Caco-2 (cell line): ENCODE data around the gene REX1BD. TPM values are rescaled to one million over a fixed set of nuclear protein-coding genes. Genes with fewer than 3 reads are reported as not detected.

ENCODE experiments used
- BruUV-seq: library from RNA; stranded (reverse); fragments of 400-500 nt; replicated peaks from 2 replicates; lab custom pipeline; 2021; lab: Mats Ljungman, UMichigan
- CTCF ChIA-PET: fragments of 300-600 bp; sonication (Branson Sonifier 250); formaldehyde crosslinking; loops from one replicate; lab custom pipeline; 2022; ENCODE audit warnings: antibody characterized with exemption; lab: Charles Lee
- POLR2A ChIA-PET: fragments of 300-600 bp; sonication (Branson Sonifier 250); formaldehyde crosslinking; loops from one replicate; lab custom pipeline; 2022; ENCODE audit warnings: antibody characterized with exemption; lab: Charles Lee
- DNase-seq, 2 experiments: peaks; one replicate each; pipeline versions ENCODE4 v3.0.0 to v3.0.0-alpha.2; 2020 to 2022
- H3K27me3 ChIP-seq: replicated peaks from 2 replicates; pipeline ENCODE4 v1.6.0; 2011; ENCODE audit warnings: low read length; ENCODE audit not compliant: control insufficient read depth, insufficient read depth
- H3K36me3 ChIP-seq: 2 replicates; pipeline ENCODE4 v1.5.1; 2011; ENCODE audit warnings: low read length; ENCODE audit not compliant: control insufficient read depth, insufficient read depth
- H3K4me1 ChIP-seq: fragments of 250-450 bp; sonication (Bioruptor Pico); 2 replicates; pipeline ENCODE4 v1.5.1; 2020; ENCODE audit warnings: mild to moderate bottlenecking
- H3K4me3 ChIP-seq: 2 replicates; pipeline ENCODE4 v1.5.1; 2011; ENCODE audit warnings: low read depth, mild to moderate bottlenecking, control low read depth, low read length
- H3K9me3 ChIP-seq: fragments of 250-450 bp; sonication (Bioruptor Pico); 2 replicates; pipeline ENCODE4 v1.5.1; 2020; ENCODE audit warnings: mild to moderate bottlenecking, moderate library complexity
- H3K27ac Mint-ChIP-seq: one replicate; pipeline ENCODE4 v1.8.0; 2022; ENCODE audit warnings: mixed read lengths; ENCODE audit not compliant: unreplicated experiment
- H3K27me3 Mint-ChIP-seq: one replicate; pipeline ENCODE4 v1.8.0; 2022; ENCODE audit warnings: mixed read lengths; ENCODE audit not compliant: insufficient read depth, unreplicated experiment
- H3K36me3 Mint-ChIP-seq: one replicate; pipeline ENCODE4 v1.8.0; 2022; ENCODE audit warnings: mild to moderate bottlenecking, mixed read lengths; ENCODE audit not compliant: insufficient read depth, unreplicated experiment
- H3K4me1 Mint-ChIP-seq: one replicate; pipeline ENCODE4 v1.8.0; 2022; ENCODE audit warnings: low read depth, mixed read lengths; ENCODE audit not compliant: unreplicated experiment
- H3K4me3 Mint-ChIP-seq: one replicate; pipeline ENCODE4 v1.8.0; 2022; ENCODE audit warnings: mild to moderate bottlenecking, moderate library complexity, mixed read lengths; ENCODE audit not compliant: unreplicated experiment
- H3K9me3 Mint-ChIP-seq: one replicate; pipeline ENCODE4 v1.8.0; 2022; ENCODE audit warnings: mixed read lengths; ENCODE audit not compliant: unreplicated experiment
- intact Hi-C: fragments of 100-400 bp; cut with micrococcal nuclease; formaldehyde crosslinking; loops from one replicate; pipeline ENCODE4 v1.10.0; 2022; ENCODE audit not compliant: unreplicated experiment
- total RNA-seq: library from RNA; stranded (reverse); gene quantifications from 2 replicates; pipeline ENCODE4 v1.2.3, GENCODE V29; 2022
- TF ChIP-seq, protein P1 (sequence below), 2 experiments: fragments of 200-600 bp in 1 of 2; IDR thresholded peaks; 1 replicate in 1 of 2; 2 replicates in 1 of 2; pipeline versions ENCODE4 v1.5.1 to v1.8.0; 2011 to 2022; ENCODE audit warnings: antibody characterized with exemption in 1 of 2, control low read depth in 1 of 2, inconsistent platforms in 1 of 2, low read depth in 1 of 2, low read length in 1 of 2, mild to moderate bottlenecking in 1 of 2, moderate library complexity in 1 of 2; ENCODE audit not compliant: insufficient read depth in 1 of 2, severe bottlenecking in 1 of 2, unreplicated experiment in 1 of 2

Gene REX1BD
- total RNA-seq, 1 experiment from 2014 or later = 48.3 TPM

DNA sequence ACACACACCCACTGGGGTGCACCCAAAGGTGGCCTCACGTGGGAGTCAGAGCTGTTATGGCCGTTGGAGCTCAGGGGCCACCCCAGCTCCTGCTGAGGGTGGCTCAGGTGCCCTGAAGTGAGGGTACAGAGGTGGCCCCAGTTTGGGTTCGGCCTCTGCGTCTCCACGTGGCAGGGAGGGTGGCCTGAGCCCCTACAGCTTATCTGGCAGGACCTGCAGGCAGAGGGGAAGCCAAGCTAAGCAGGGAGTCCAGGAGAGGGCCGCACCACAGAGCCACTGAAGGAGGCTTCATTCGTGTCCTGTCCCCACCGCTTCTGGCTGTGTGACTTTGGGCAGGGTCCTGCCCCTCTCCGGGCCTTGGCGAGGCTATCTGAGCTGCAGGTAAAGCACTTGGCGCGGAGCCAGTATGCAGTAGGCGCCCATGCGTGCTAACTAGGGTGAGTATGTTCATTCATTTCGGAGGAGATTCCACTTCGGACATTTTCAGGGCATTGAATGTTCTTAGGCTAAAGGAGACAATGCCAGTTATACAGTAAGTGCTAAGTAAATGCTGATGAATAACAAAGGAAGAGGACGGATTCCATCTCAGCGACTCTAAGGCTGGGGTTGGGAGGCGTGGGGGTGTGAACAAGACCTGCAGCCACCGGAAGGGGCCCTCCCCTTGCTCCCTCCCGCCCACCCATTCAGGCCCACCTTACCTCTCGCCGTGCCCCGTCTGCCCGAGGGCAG lies 4.9 kb downstream of the REX1BD start:
- no peak for DNase-seq
- peak overlapping the region; percentile 58 for H3K4me3 Mint-ChIP-seq
- Histone ChIP-seq H3K9me3 (no peaks in the 10 kb centered on the region), H3K27me3 (no peaks in the 10 kb centered on the region), H3K4me3 (peak overlapping the region; percentile 42), H3K36me3 (no peaks in the 10 kb centered on the region), H3K4me1 (peaks cover 4% of the 10 kb centered on the region; the same call in 1 of the 2 replicates)
- H3K9me3 Mint-ChIP-seq = no peaks in the 10 kb centered on the region
- peaks cover 7% of the 10 kb centered on the region for H3K4me1 Mint-ChIP-seq
- H3K27me3 Mint-ChIP-seq = no peaks in the 10 kb centered on the region
- intact Hi-C loops = loop anchor here (1.0 kb wide), 2 partner anchors 13 to 79 kb away; partner anchors contain the start of gene CRLF1
- BruUV-seq = no TSS peak
- ChIA-PET CTCF (interaction anchor here (0.5 to 1.2 kb wide), 11 partner anchors 23 to 253 kb away, joined by 3 to 17 read pairs (median 4); partner anchors contain the start of gene KXD1), POLR2A (interaction anchor here (0.7 kb wide), 1 partner anchor 44 kb away, joined by 10 read pairs; no protein-coding TSS in a partner anchor)
- H3K27ac Mint-ChIP-seq = no peak overlapping the region
- H3K36me3 Mint-ChIP-seq = peaks cover 10% of the 10 kb centered on the region
- TF ChIP-seq, protein P1, sequence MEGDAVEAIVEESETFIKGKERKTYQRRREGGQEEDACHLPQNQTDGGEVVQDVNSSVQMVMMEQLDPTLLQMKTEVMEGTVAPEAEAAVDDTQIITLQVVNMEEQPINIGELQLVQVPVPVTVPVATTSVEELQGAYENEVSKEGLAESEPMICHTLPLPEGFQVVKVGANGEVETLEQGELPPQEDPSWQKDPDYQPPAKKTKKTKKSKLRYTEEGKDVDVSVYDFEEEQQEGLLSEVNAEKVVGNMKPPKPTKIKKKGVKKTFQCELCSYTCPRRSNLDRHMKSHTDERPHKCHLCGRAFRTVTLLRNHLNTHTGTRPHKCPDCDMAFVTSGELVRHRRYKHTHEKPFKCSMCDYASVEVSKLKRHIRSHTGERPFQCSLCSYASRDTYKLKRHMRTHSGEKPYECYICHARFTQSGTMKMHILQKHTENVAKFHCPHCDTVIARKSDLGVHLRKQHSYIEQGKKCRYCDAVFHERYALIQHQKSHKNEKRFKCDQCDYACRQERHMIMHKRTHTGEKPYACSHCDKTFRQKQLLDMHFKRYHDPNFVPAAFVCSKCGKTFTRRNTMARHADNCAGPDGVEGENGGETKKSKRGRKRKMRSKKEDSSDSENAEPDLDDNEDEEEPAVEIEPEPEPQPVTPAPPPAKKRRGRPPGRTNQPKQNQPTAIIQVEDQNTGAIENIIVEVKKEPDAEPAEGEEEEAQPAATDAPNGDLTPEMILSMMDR (IDR thresholded peaks at IDR 0.05; ENCODE audit: insufficient read depth in 1 of 2, low read depth in 1 of 2, low read length in 1 of 2, severe bottlenecking in 1 of 2, unreplicated experiment in 1 of 2) = no peak

DNA sequence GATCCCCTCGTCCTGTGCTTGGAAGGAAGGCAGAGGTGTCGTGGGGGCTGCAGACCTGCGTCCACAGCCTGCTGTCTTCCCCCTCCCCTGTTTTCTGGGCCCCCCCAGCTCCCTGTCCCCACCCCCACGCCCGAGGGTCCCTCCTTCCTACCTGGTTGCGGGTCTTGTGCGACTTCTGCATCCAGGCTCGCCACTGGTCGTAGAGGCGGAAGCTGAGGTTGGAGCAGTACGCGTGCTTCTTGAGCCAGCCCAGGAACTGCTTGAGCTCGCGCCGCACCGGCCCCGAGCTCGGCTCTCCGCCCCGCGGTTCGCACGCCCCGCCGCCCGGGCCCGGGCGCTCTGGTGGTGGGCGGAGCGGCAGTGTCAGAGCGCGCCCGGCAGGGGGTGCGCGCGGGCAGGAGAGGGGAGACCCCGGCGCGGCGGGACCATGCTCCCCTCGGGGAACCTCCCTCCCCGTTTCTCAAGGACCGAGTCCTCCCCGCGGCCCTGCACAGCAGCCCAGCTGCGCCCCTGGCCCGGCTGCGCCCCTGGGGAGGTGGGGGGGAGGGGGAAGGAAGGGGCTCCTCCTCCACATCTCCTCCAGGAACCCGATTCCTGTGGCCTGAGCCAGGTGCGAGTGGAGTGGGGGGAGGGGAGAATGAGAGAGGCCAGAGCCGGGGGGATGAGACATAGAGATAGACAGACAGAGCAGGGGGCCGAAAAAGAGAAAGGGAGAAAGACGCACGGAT lies 5.7 kb downstream of the REX1BD start:
- ChIA-PET CTCF (interaction anchor here (0.5 to 1.2 kb wide), 11 partner anchors 23 to 253 kb away, joined by 3 to 17 read pairs (median 4); partner anchors contain the start of gene KXD1), POLR2A (interaction anchor here (0.7 kb wide), 1 partner anchor 43 kb away, joined by 10 read pairs; no protein-coding TSS in a partner anchor)
- Histone ChIP-seq H3K4me3 (peak overlapping the region; percentile 42), H3K9me3 (no peaks in the 10 kb centered on the region), H3K27me3 (no peaks in the 10 kb centered on the region), H3K36me3 (no peaks in the 10 kb centered on the region), H3K4me1 (peaks cover 4% of the 10 kb centered on the region; the same call in 1 of the 2 replicates)
- BruUV-seq = no TSS peak
- H3K36me3 Mint-ChIP-seq = peaks cover 10% of the 10 kb centered on the region
- TF ChIP-seq, protein P1 (IDR thresholded peaks at IDR 0.05; ENCODE audit: insufficient read depth in 1 of 2, low read depth in 1 of 2, low read length in 1 of 2, severe bottlenecking in 1 of 2, unreplicated experiment in 1 of 2) = peak; percentile 53 to 90
- H3K27me3 Mint-ChIP-seq = no peaks in the 10 kb centered on the region
- DNase-seq = peak; percentile 58 to 84
- intact Hi-C loops = loop anchor here (1.0 kb wide), 1 partner anchor 78 kb away; no protein-coding TSS in a partner anchor
- H3K4me3 Mint-ChIP-seq = peak overlapping the region; percentile 58
- H3K9me3 Mint-ChIP-seq = no peaks in the 10 kb centered on the region
- H3K27ac Mint-ChIP-seq = peak overlapping the region; percentile 46
- H3K4me1 Mint-ChIP-seq = peaks cover 7% of the 10 kb centered on the region

DNA sequence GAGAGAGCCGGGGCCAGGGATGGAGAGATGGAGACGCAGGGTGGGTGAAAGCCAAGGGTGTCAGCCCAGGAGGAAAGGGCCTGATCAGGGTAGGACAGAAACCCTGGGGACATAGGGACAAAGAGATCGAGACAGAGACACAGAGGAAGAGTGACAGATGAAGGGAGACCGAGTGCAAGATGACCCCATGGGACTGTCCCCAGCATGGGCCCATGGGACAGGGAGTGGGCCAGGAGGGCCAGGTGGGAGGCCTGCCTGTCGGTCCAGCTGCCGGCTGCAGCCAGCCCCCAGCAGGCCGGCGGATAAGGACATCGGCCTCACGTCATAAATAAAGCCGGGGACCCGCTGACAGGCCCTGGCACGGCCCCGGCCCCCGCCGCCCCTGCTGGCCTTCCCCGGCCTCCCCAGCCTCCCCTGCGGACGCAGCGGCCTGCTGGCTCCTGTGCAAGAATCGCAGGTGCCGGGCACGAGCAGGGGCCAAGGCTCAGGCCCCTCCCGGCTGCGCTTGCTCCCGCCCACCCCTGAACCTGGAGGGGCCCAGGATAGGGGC lies 6.3 kb downstream of the REX1BD start:
- no TSS peak for BruUV-seq
- H3K4me1 Mint-ChIP-seq = peaks cover 7% of the 10 kb centered on the region
- H3K9me3 Mint-ChIP-seq = no peaks in the 10 kb centered on the region
- peak overlapping the region; percentile 46 for H3K27ac Mint-ChIP-seq
- Histone ChIP-seq H3K36me3 (no peaks in the 10 kb centered on the region), H3K4me1 (peaks cover 4% of the 10 kb centered on the region; the same call in 1 of the 2 replicates), H3K9me3 (no peaks in the 10 kb centered on the region), H3K27me3 (no peaks in the 10 kb centered on the region), H3K4me3 (peak overlapping the region; percentile 38)
- POLR2A ChIA-PET = no interaction called here
- no peaks in the 10 kb centered on the region for H3K27me3 Mint-ChIP-seq
- TF ChIP-seq, protein P1 (IDR thresholded peaks at IDR 0.05; ENCODE audit: insufficient read depth in 1 of 2, low read depth in 1 of 2, low read length in 1 of 2, severe bottlenecking in 1 of 2, unreplicated experiment in 1 of 2) = no peak
- intact Hi-C loops = loop anchor here (1.0 kb wide), 1 partner anchor 77 kb away; no protein-coding TSS in a partner anchor
- peak overlapping the region; percentile 58 for H3K4me3 Mint-ChIP-seq
- H3K36me3 Mint-ChIP-seq = peaks cover 10% of the 10 kb centered on the region
- CTCF ChIA-PET = interaction anchor here (1.0 kb wide), 2 partner anchors 106 to 120 kb away, joined by 4 to 6 read pairs; no protein-coding TSS in a partner anchor
- DNase-seq = no peak
